Progenitor cell of endocrine pancreas (in vitro differentiated cells): ENCODE measurements around the gene TFAP2E. TPM values are rescaled to one million over a fixed set of nuclear protein-coding genes. Genes with fewer than 3 reads are reported as not detected.

Experiments
- DNase-seq: peaks from one replicate; pipeline ENCODE4 v3.0.0; 2021; ENCODE audit warnings: low spot score; ENCODE audit not compliant: unreplicated experiment
- H3K27ac Mint-ChIP-seq: 2 replicates; pipeline ENCODE4 v1.8.0; 2021; ENCODE audit warnings: mild to moderate bottlenecking, moderate library complexity, mixed read lengths
- H3K27me3 Mint-ChIP-seq: 2 replicates; pipeline ENCODE4 v1.8.0; 2021; ENCODE audit warnings: mixed read lengths
- H3K36me3 Mint-ChIP-seq: 2 replicates; pipeline ENCODE4 v1.8.0; 2022; ENCODE audit warnings: mixed read lengths; ENCODE audit not compliant: insufficient read depth
- H3K4me1 Mint-ChIP-seq: 2 replicates; pipeline ENCODE4 v1.8.0; 2021; ENCODE audit warnings: low read depth, mixed read lengths
- H3K4me3 Mint-ChIP-seq: 2 replicates; pipeline ENCODE4 v1.8.0; 2021; ENCODE audit warnings: low read depth, mild to moderate bottlenecking, moderate library complexity, mixed read lengths
- H3K9me3 Mint-ChIP-seq: 2 replicates; pipeline ENCODE4 v1.8.0; 2021; ENCODE audit warnings: low read depth, mixed read lengths
- total RNA-seq: library from RNA; stranded (reverse); gene quantifications from 2 replicates; pipeline ENCODE4 v1.2.1, GENCODE V29; 2021
- TF ChIP-seq, protein P1 (sequence below): fragments of 200-600 bp; sonication (generic); IDR thresholded peaks from one replicate; pipeline ENCODE4 v1.5.0; 2021; ENCODE audit warnings: antibody characterized with exemption, mild to moderate bottlenecking; ENCODE audit not compliant: unreplicated experiment

Gene TFAP2E
- total RNA-seq, 1 donor from 2014 or later = 0.55 TPM

DNA sequence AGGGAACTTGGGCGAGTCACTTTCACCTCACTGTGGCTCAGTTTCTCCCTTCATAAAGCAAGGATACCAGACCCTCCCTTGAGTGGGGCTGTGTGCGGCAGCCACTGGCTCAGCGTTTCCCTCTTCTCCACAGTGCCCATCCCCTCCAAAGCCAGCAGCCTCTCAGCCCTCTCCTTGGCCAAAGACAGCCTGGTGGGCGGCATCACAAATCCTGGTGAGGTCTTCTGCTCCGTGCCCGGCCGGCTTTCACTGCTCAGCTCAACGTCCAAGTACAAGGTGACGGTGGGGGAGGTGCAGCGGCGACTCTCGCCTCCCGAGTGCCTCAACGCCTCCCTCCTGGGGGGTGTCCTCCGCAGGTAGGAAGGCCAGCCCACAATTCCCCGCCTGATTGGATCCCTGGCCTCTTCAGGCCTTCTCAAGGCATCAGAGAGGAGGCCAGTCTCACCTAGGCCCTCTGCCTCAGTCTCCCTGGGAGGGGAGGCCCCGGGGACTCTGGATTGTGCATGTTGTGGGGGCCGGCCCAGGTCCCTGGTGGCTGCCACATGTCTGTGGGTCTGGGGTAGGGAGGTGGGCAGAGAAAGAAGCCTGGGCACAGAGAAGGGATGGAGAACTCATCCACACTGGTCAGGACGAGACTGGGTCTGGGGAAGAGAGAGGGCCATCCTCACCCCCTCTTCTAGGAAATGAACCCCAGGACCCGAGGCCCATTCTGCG is 15.2 kb downstream of the TFAP2E start:
- Mint-ChIP-seq H3K4me3 (no peak overlapping the region), H3K27me3 (peaks cover 3% of the 10 kb centered on the region), H3K27ac (no peak overlapping the region), H3K9me3 (no peaks in the 10 kb centered on the region), H3K4me1 (peaks cover 7% of the 10 kb centered on the region), H3K36me3 (no peaks in the 10 kb centered on the region)
- TF ChIP-seq, protein P1, sequence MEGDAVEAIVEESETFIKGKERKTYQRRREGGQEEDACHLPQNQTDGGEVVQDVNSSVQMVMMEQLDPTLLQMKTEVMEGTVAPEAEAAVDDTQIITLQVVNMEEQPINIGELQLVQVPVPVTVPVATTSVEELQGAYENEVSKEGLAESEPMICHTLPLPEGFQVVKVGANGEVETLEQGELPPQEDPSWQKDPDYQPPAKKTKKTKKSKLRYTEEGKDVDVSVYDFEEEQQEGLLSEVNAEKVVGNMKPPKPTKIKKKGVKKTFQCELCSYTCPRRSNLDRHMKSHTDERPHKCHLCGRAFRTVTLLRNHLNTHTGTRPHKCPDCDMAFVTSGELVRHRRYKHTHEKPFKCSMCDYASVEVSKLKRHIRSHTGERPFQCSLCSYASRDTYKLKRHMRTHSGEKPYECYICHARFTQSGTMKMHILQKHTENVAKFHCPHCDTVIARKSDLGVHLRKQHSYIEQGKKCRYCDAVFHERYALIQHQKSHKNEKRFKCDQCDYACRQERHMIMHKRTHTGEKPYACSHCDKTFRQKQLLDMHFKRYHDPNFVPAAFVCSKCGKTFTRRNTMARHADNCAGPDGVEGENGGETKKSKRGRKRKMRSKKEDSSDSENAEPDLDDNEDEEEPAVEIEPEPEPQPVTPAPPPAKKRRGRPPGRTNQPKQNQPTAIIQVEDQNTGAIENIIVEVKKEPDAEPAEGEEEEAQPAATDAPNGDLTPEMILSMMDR = no peak
- no peak for DNase-seq

DNA sequence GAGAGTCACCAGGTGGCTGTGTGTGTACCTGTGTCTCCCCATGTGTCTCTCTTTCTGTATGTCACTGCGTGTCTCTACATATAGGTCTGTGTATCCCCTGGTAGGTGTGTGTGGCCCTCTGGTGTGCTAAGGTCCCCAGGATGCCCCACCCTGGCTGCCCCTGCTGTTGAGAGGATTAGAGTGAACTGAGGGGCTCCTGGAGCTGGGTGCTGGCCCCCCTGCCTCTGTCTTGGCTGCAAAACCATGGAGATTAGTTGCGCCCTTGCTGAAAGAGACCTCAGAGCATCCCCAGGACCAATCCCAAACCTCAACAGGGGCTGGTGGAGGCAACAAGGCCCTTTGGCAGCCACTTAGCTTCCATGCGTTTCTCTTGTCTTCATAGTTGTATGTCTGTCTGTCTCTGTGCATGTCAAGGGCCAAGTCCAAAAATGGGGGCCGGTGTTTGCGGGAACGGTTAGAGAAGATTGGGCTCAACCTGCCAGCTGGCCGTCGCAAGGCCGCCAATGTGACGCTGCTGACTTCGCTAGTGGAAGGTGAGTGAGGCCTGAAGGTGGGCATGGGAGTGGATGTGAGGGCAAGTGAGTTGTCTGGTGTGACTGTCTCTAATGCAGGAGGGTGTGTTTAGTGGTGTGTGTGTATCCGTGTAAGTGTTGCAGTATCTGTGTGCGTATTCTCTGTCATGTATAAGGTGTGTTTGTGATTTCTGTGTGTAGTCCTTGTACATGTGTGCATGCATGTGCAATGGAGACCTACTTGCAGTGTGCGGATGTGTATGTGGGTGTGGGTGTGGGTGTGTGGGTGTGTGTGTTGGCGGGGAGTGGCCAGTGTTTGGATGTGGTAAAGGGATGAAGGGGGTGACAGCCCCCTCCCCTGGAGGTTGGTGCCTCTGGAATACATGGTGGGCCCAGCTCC is 16.7 kb downstream of the TFAP2E start:
- TF ChIP-seq, protein P1 = no peak
- Mint-ChIP-seq H3K27me3 (peaks cover 3% of the 10 kb centered on the region), H3K4me1 (peaks cover 13% of the 10 kb centered on the region), H3K36me3 (no peaks in the 10 kb centered on the region), H3K4me3 (no peak overlapping the region), H3K27ac (peak overlapping the region; percentile 82), H3K9me3 (no peaks in the 10 kb centered on the region)
- DNase-seq = no peak

DNA sequence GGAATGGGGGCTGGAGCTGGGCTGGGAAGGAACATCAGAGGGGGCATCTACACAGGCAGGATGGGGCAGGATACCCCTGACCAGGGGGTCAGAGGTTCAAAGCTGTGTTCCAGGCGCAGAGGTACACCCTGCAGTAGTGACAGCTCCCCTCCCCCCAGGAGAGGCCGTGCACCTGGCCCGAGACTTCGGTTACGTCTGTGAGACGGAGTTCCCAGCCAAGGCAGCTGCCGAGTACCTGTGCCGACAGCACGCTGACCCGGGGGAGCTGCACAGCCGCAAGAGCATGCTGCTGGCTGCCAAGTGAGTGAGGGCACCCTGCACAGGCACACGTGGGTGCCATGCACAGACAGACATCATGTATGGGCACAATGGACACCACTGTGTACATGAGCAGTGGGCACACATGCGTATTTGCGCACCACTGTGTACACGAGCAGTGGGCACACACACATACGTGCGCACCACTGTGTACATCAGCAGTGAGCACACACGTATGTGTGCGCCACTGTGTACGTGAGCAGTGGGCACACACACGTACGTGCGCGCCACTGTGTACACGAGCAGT is 17.4 kb downstream of the TFAP2E start:
- Mint-ChIP-seq H3K9me3 (no peaks in the 10 kb centered on the region), H3K27me3 (peaks cover 3% of the 10 kb centered on the region), H3K27ac (no peak overlapping the region), H3K4me1 (peaks cover 13% of the 10 kb centered on the region), H3K4me3 (no peak overlapping the region), H3K36me3 (no peaks in the 10 kb centered on the region)
- TF ChIP-seq, protein P1 = no peak
- no peak for DNase-seq

DNA sequence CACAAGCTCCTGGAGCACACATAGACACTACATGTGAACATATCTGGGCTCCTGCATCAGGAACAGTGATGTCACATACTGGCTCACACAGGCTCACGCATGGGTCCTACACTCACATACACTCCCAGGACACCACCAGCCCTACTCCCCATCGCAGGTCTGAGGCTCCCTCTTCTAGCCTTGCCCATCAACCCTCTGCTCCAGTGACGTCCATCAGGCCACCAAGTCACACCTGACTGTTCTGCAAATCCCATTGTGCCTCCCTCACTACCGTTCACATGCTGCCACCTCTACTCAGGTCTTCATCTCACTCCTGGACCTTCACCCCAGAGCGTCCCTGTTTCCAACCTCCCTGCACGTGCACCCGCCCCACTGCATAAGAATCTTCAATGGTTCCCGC is 18.1 kb downstream of the TFAP2E start:
- no peak for DNase-seq
- no peak overlapping the region for H3K27ac Mint-ChIP-seq
- no peaks in the 10 kb centered on the region for H3K36me3 Mint-ChIP-seq
- H3K9me3 Mint-ChIP-seq = no peaks in the 10 kb centered on the region
- H3K4me1 Mint-ChIP-seq = peaks cover 13% of the 10 kb centered on the region
- H3K27me3 Mint-ChIP-seq = peaks cover 3% of the 10 kb centered on the region
- TF ChIP-seq, protein P1 = no peak
- no peak overlapping the region for H3K4me3 Mint-ChIP-seq
